OCI-LY1 (cell line): ENCODE results near the gene P2RY2.

Experiments
- CTCF ChIP-seq: fragments of 200-600 bp; sonication (generic), shearing (Covaris generic); IDR thresholded peaks from 2 replicates; pipeline ENCODE4 v1.5.1; 2017; ENCODE audit warnings: mild to moderate bottlenecking, antibody characterized with exemption, low read length, moderate library complexity, mixed read lengths
- EZH2 ChIP-seq: fragments of 200-600 bp; sonication (generic), shearing (Covaris generic); IDR thresholded peaks from 2 replicates; pipeline ENCODE4 v1.8.0; 2017; ENCODE audit warnings: borderline replicate concordance, mixed run types, mild to moderate bottlenecking, antibody characterized with exemption, low read length, moderate library complexity, mixed read lengths

DNA sequence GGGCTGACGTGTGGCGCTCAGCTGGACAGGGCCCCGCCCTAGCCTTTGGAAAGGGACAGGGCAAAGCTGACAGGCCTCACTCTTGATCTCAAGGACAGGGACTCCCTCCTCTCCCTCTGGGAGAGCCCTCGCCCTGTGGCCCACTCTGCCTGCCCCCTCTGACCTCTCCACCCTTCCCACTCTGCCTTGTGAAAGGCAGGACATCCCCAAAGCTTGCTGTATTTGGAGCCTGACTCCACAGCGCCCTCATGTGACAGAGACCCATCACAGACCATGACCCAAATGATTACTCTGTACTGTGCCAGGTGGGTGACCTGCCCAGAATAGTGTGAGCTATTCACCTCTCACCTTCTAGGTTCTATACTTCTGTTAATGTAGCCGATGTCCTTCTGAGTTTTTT is 18.8 kb downstream of the P2RY2 start:
- TF ChIP-seq CTCF (peak; percentile 70), EZH2 (no peak)
